H1 (cell line): Measurements from ENCODE around the gene HIVEP3. TPM values are rescaled to one million over a fixed set of nuclear protein-coding genes. Genes with fewer than 3 reads are reported as not detected.

Source experiments
- CTCF ChIA-PET: fragments of 300-600 bp; sonication (Branson Sonifier 250); formaldehyde crosslinking; loops from one replicate; lab custom pipeline; 2021; ENCODE audit not compliant: partially characterized antibody; lab: Charles Lee
- POLR2A ChIA-PET: fragments of 300-600 bp; sonication (Branson Sonifier 250); formaldehyde crosslinking; loops from one replicate; lab custom pipeline; 2021; ENCODE audit warnings: inconsistent platforms; ENCODE audit not compliant: partially characterized antibody; lab: Charles Lee
- DNase-seq, 2 experiments: peaks; one replicate each; pipeline versions ENCODE4 v3.0.0 to v3.0.0-alpha.2; 2010 to 2022; ENCODE audit warnings: low spot score in 2 of 2, low read depth in 1 of 2, mixed read lengths in 1 of 2
- FAIRE-seq: peaks from 2 replicates; lab custom pipeline; 2011; peaks lifted over from hg19 to GRCh38; lab: Jason Lieb, UNC
- H2AFZ ChIP-seq: 2 replicates; pipeline ENCODE4 v1.8.1; 2012; ENCODE audit warnings: low read length, inconsistent platforms
- H2AK5ac ChIP-seq: 2 replicates; pipeline ENCODE4 v1.6.1; 2013; ENCODE audit warnings: low read depth, low read length
- H2BK120ac ChIP-seq: replicated peaks from 2 replicates; pipeline ENCODE3; 2013; ENCODE audit warnings: low read depth, low read length, inconsistent platforms
- H2BK12ac ChIP-seq: 2 replicates; pipeline ENCODE4 v1.6.1; 2013; ENCODE audit warnings: low read depth, low read length
- H2BK15ac ChIP-seq: 2 replicates; pipeline ENCODE4 v1.6.1; 2013; ENCODE audit warnings: low read length
- H2BK20ac ChIP-seq: 2 replicates; pipeline ENCODE4 v1.6.1; 2013; ENCODE audit warnings: low read length
- H2BK5ac ChIP-seq: 2 replicates; pipeline ENCODE4 v1.6.1; 2013; ENCODE audit warnings: low read depth, low read length
- H3K14ac ChIP-seq: 2 replicates; pipeline ENCODE4 v1.6.1; 2013; ENCODE audit warnings: inconsistent platforms; ENCODE audit not compliant: insufficient read length
- H3K18ac ChIP-seq: 2 replicates; pipeline ENCODE4 v1.6.1; 2013; ENCODE audit warnings: low read length; ENCODE audit errors: extremely low read depth
- H3K23ac ChIP-seq: 2 replicates; pipeline ENCODE4 v1.6.1; 2013; ENCODE audit warnings: inconsistent platforms; ENCODE audit not compliant: insufficient read length
- H3K23me2 ChIP-seq: 2 replicates; pipeline ENCODE4 v1.6.1; 2013; ENCODE audit warnings: low read depth, low read length
- H3K27ac ChIP-seq: 2 replicates; pipeline ENCODE4 v1.6.1; 2011; ENCODE audit warnings: low read depth, low read length, inconsistent platforms
- H3K27me3 ChIP-seq, 4 experiments: replicated peaks in 1 of 4; 1 replicate in 1 of 4; 2 replicates in 3 of 4; pipeline versions ENCODE4 v1.6.1 to v1.8.1; 2011 to 2013; ENCODE audit warnings: low read length in 3 of 4, mild to moderate bottlenecking in 3 of 4, inconsistent platforms in 2 of 4, mixed read lengths in 2 of 4, moderate library complexity in 1 of 4; ENCODE audit not compliant: control insufficient read depth in 3 of 4, insufficient read depth in 3 of 4; ENCODE audit errors: extremely low read depth in 1 of 4
- H3K36me3 ChIP-seq, 4 experiments: 2 replicates each; pipeline versions ENCODE4 v1.6.1 to v1.8.1; 2011 to 2013; ENCODE audit warnings: mild to moderate bottlenecking in 4 of 4, low read length in 3 of 4, moderate library complexity in 2 of 4, control low read depth in 1 of 4, inconsistent platforms in 1 of 4; ENCODE audit not compliant: insufficient read depth in 4 of 4, control insufficient read depth in 2 of 4
- H3K4ac ChIP-seq: replicated peaks from 2 replicates; pipeline ENCODE3; 2013; ENCODE audit warnings: low read length, low read depth, mixed read lengths, inconsistent platforms; ENCODE audit not compliant: insufficient read length
- H3K4me1 ChIP-seq, 4 experiments: replicated peaks in 1 of 4; 1 replicate in 1 of 4; 2 replicates in 3 of 4; pipeline versions ENCODE4 v1.6.1 to v1.8.1; 2011 to 2013; ENCODE audit warnings: low read length in 3 of 4, inconsistent platforms in 2 of 4, mixed read lengths in 1 of 4; ENCODE audit not compliant: insufficient read depth in 4 of 4, control insufficient read depth in 3 of 4
- H3K4me2 ChIP-seq, 2 experiments: 2 replicates each; pipeline versions ENCODE4 v1.6.1 to v1.8.1; 2011 to 2013; ENCODE audit warnings: low read depth in 2 of 2, low read length in 2 of 2, control low read depth in 1 of 2, inconsistent platforms in 1 of 2, mild to moderate bottlenecking in 1 of 2; ENCODE audit not compliant: insufficient read depth in 1 of 2
- H3K4me3 ChIP-seq, 4 experiments: fragments of 200-600, 300-600 bp in 1 of 4; sonication (generic), shearing (Covaris generic), sonication (Bioruptor Twin) in 1 of 4; 2 replicates each; pipeline versions ENCODE4 v1.5.1 to v1.8.1; 2011 to 2016; ENCODE audit warnings: low read length in 4 of 4, low read depth in 3 of 4, control low read depth in 2 of 4, inconsistent platforms in 2 of 4, mild to moderate bottlenecking in 2 of 4, mixed read lengths in 1 of 4, moderate library complexity in 1 of 4; ENCODE audit not compliant: insufficient read depth in 2 of 4; ENCODE audit errors: extremely low read depth in 1 of 4
- H3K56ac ChIP-seq: replicated peaks from 2 replicates; pipeline ENCODE3; 2013; ENCODE audit warnings: low read depth, mild to moderate bottlenecking, mixed read lengths, low read length, inconsistent platforms; ENCODE audit not compliant: insufficient read length
- H3K79me1 ChIP-seq: 2 replicates; pipeline ENCODE4 v1.6.1; 2013; ENCODE audit warnings: low read depth, low read length, control low read depth
- H3K79me2 ChIP-seq, 2 experiments: 2 replicates each; pipeline versions ENCODE4 v1.6.1 to v1.8.1; 2012 to 2013; ENCODE audit warnings: low read length in 2 of 2, mild to moderate bottlenecking in 2 of 2, inconsistent platforms in 1 of 2; ENCODE audit not compliant: insufficient read depth in 2 of 2, control insufficient read depth in 1 of 2
- H3K9ac ChIP-seq, 4 experiments: replicated peaks in 1 of 4; 1 replicate in 1 of 4; 2 replicates in 3 of 4; pipeline versions ENCODE4 v1.6.1 to v1.8.1; 2011 to 2013; ENCODE audit warnings: low read depth in 3 of 4, low read length in 3 of 4, control low read depth in 2 of 4, mild to moderate bottlenecking in 2 of 4, moderate library complexity in 2 of 4, inconsistent platforms in 1 of 4; ENCODE audit errors: extremely low read depth in 1 of 4
- H3K9me3 ChIP-seq, 2 experiments: 2 replicates each; pipeline versions ENCODE4 v1.6.1 to v1.8.1; 2012 to 2013; ENCODE audit warnings: mild to moderate bottlenecking in 2 of 2, moderate library complexity in 2 of 2, control low read depth in 1 of 2, inconsistent platforms in 1 of 2, low read depth in 1 of 2, low read length in 1 of 2, mixed read lengths in 1 of 2; ENCODE audit not compliant: insufficient read depth in 2 of 2
- H4K20me1 ChIP-seq, 2 experiments: replicated peaks in 1 of 2; 2 replicates each; pipeline versions ENCODE3 to v1.8.1; 2011 to 2013; ENCODE audit warnings: inconsistent platforms in 2 of 2, low read length in 2 of 2, mild to moderate bottlenecking in 1 of 2; ENCODE audit not compliant: insufficient read depth in 2 of 2, control insufficient read depth in 1 of 2
- H4K5ac ChIP-seq: 2 replicates; pipeline ENCODE4 v1.6.1; 2013; ENCODE audit warnings: low read length, low read depth, mixed read lengths, inconsistent platforms; ENCODE audit not compliant: insufficient read length
- H4K8ac ChIP-seq: 2 replicates; pipeline ENCODE4 v1.8.0; 2013; ENCODE audit warnings: mild to moderate bottlenecking, moderate library complexity, low read length, inconsistent platforms; ENCODE audit not compliant: insufficient read depth; ENCODE audit errors: extremely low read depth
- H4K91ac ChIP-seq: replicated peaks from 2 replicates; pipeline ENCODE3; 2013; ENCODE audit warnings: low read length, mixed read lengths, inconsistent platforms; ENCODE audit not compliant: insufficient read length
- ASH2L ChIP-seq: fragments of 200-600, 300-600 bp; sonication (generic); IDR thresholded peaks from one replicate; pipeline ENCODE4 v1.7.1; 2017; ENCODE audit warnings: low read length
- BACH1 ChIP-seq: IDR thresholded peaks from 2 replicates; pipeline ENCODE4 v1.6.1; 2012; ENCODE audit warnings: low read length, improper control_type of control experiment
- CHD1 ChIP-seq: IDR thresholded peaks from 2 replicates; pipeline ENCODE4 v1.6.1; 2012; ENCODE audit warnings: low read depth, low read length, improper control_type of control experiment
- EGR1 ChIP-seq: IDR thresholded peaks from 2 replicates; pipeline ENCODE4 v1.6.1; 2011; ENCODE audit warnings: low read depth, low read length, borderline replicate concordance
- FOSL1 ChIP-seq: IDR thresholded peaks from 2 replicates; pipeline ENCODE4 v1.6.1; 2011; ENCODE audit warnings: mild to moderate bottlenecking, low read depth, low read length, moderate library complexity; ENCODE audit not compliant: insufficient read depth
- GTF2F1 ChIP-seq: IDR thresholded peaks from 2 replicates; pipeline ENCODE4 v1.6.1; 2012; ENCODE audit warnings: low read depth, low read length, improper control_type of control experiment, borderline replicate concordance
- KDM1A ChIP-seq: fragments of 200-600, 300-600 bp; sonication (generic); IDR thresholded peaks from 2 replicates; pipeline ENCODE4 v1.7.1; 2016; ENCODE audit warnings: mild to moderate bottlenecking, low read length, borderline replicate concordance
- NANOG ChIP-seq: IDR thresholded peaks from 2 replicates; pipeline ENCODE4 v1.6.1; 2011; ENCODE audit warnings: low read length, low read depth, mild to moderate bottlenecking, inconsistent platforms; ENCODE audit not compliant: insufficient read depth, poor library complexity, severe bottlenecking
- NRF1 ChIP-seq: IDR thresholded peaks from 2 replicates; pipeline ENCODE4 v1.6.1; 2011; ENCODE audit warnings: mild to moderate bottlenecking, low read depth, low read length, improper control_type of control experiment
- SIRT6 ChIP-seq: IDR thresholded peaks from one replicate; pipeline ENCODE4 v1.7.1; 2012; ENCODE audit warnings: low read length, inconsistent platforms
- SP1 ChIP-seq: IDR thresholded peaks from 2 replicates; pipeline ENCODE4 v1.6.1; 2011; ENCODE audit warnings: low read depth, low read length
- SUZ12 ChIP-seq: fragments of 200-600 bp; sonication (generic); IDR thresholded peaks from 2 replicates; pipeline ENCODE4 v1.6.1; 2012; ENCODE audit warnings: mild to moderate bottlenecking, inconsistent platforms, low read length, moderate library complexity, mixed read lengths
- TAF1 ChIP-seq: IDR thresholded peaks from 2 replicates; pipeline ENCODE4 v1.6.1; 2011; ENCODE audit warnings: mild to moderate bottlenecking, low read depth, low read length
- TCF12 ChIP-seq: IDR thresholded peaks from 2 replicates; pipeline ENCODE4 v1.6.1; 2011; ENCODE audit warnings: low read depth, mild to moderate bottlenecking, low read length
- TEAD4 ChIP-seq: IDR thresholded peaks from 2 replicates; pipeline ENCODE4 v1.6.1; 2012; ENCODE audit warnings: low read depth, low read length, inconsistent platforms, mixed read lengths
- YY1 ChIP-seq: IDR thresholded peaks from 2 replicates; pipeline ENCODE4 v1.6.1; 2011; ENCODE audit warnings: low read depth, mild to moderate bottlenecking, low read length
- WGBS, 2 experiments: shearing (Covaris generic) in 1 of 2; methylation state at CpG; one replicate each; pipeline versions ENCODE4 v1.1.6 to v1.1.7; 2013 to 2015; ENCODE audit warnings: low lambda C conversion rate in 2 of 2, mixed read lengths in 2 of 2, inconsistent platforms in 1 of 2, low coverage in 1 of 2, missing lambda C conversion rate in 1 of 2; ENCODE audit not compliant: insufficient replicate concordance in 2 of 2, insufficient coverage in 1 of 2, insufficient read length in 1 of 2; ENCODE audit errors: extremely low coverage in 1 of 2, missing lambda C conversion rate in 1 of 2; 5-methylcytosine and 5-hydroxymethylcytosine counted together
- polyA plus RNA-seq, 7 experiments: library from polyadenylated mRNA; depleted of rRNA in 3 of 7; stranded (reverse) in 5 of 7; unstranded in 2 of 7; fragments of >200 nt in 5 of 7; fragments of 200-250 nt in 2 of 7; gene quantifications; 1 replicate in 5 of 7; 2 replicates in 1 of 7; 4 replicates in 1 of 7; pipeline versions ENCODE4 v1.2.1 to v1.2.3, GENCODE V29; 2011 to 2013; ENCODE audit warnings: missing spikeins in 2 of 7, mixed read lengths in 2 of 7
- total RNA-seq: library from RNA; stranded (reverse); fragmentation: NEBNext Ultra II Directional; extraction: Animal tissue kit (Norgen Biotek cat#: 25700); gene quantifications from 2 replicates; pipeline ENCODE4 v1.2.1, GENCODE V29; 2021

The HIVEP3 gene
- total and polyA plus RNA-seq, 2 of the 8 experiments (the other 6 are each of a cell fraction or from before 2014, with no cell fraction given) = 0.24 to 0.69 TPM

- H3K4ac ChIP-seq = no peak overlapping the region
- 96% methylated on average over 3 of the region's 3 CpGs; no CpG with 5 or more reads in 1 of the 2 experiments for WGBS, 2 experiments
- H3K56ac ChIP-seq = no peak overlapping the region
- no peaks in the 10 kb centered on the region for H3K9me3 ChIP-seq
- H3K79me2 ChIP-seq = no peaks in the 10 kb centered on the region
- H3K18ac ChIP-seq = no peak overlapping the region
- no peak overlapping the region for H4K91ac ChIP-seq
- FAIRE-seq = no peak
- TF ChIP-seq NANOG (no peak), KDM1A (no peak), GTF2F1 (no peak), EGR1 (no peak), TEAD4 (no peak), SIRT6 (no peak), FOSL1 (no peak), TAF1 (no peak), SUZ12 (no peak), SP1 (no peak), CHD1 (no peak), ASH2L (no peak), BACH1 (no peak), YY1 (no peak), TCF12 (no peak), NRF1 (no peak)
- H2BK15ac ChIP-seq = no peak overlapping the region
- no peaks in the 10 kb centered on the region for H3K79me1 ChIP-seq
- ChIA-PET CTCF (interaction anchor here (0.6 to 1.3 kb wide), 3 partner anchors 19 to 142 kb away, joined by 3 read pairs; no protein-coding TSS in a partner anchor), POLR2A (interaction anchor here (0.9 to 1.3 kb wide), 2 partner anchors 11 to 12 kb away, joined by 3 to 4 read pairs; no protein-coding TSS in a partner anchor)
- no peak overlapping the region for H2BK5ac ChIP-seq
- H2BK20ac ChIP-seq = no peak overlapping the region
- no peak overlapping the region for H3K27ac ChIP-seq
- no peak overlapping the region for H2BK12ac ChIP-seq
- no peaks in the 10 kb centered on the region for H3K27me3 ChIP-seq
- H4K8ac ChIP-seq = no peak overlapping the region
- no peak overlapping the region for H3K4me2 ChIP-seq
- no peak overlapping the region for H4K5ac ChIP-seq
- H2AFZ ChIP-seq = no peak overlapping the region
- no peaks in the 10 kb centered on the region for H3K23me2 ChIP-seq
- no peak overlapping the region for H2AK5ac ChIP-seq
- H3K4me1 ChIP-seq = no peaks in the 10 kb centered on the region
- H2BK120ac ChIP-seq = no peak overlapping the region
- no peak overlapping the region for H3K4me3 ChIP-seq
- no peaks in the 10 kb centered on the region for H4K20me1 ChIP-seq
- no peak overlapping the region for H3K14ac ChIP-seq
- DNase-seq = no peak
- no peak overlapping the region for H3K9ac ChIP-seq
- no peak overlapping the region for H3K23ac ChIP-seq
- H3K36me3 ChIP-seq = no peaks in the 10 kb centered on the region
Measured at GRCh38 chr1:41830726-41831125, 88.0 kb downstream of the HIVEP3 start.
